Measurements from ENCODE around the gene TSSC4.

The TSSC4 gene

GRCh38 chr11:2387266-2387987, 13.1 kb upstream of the TSSC4 start:
- Histone ChIP-seq H3K27ac (no peak overlapping the region), H3K27me3 (ENCODE audit: insufficient read depth, low read depth, severe bottlenecking) (no peaks in the 10 kb centered on the region), H3K4me3 (ENCODE audit: low read depth, low read length) (no peak overlapping the region), H3K36me3 (peaks cover 8% of the 10 kb centered on the region), H3K9me3 (ENCODE audit: severe bottlenecking) (no peaks in the 10 kb centered on the region)
- TF ChIP-seq, protein P1, sequence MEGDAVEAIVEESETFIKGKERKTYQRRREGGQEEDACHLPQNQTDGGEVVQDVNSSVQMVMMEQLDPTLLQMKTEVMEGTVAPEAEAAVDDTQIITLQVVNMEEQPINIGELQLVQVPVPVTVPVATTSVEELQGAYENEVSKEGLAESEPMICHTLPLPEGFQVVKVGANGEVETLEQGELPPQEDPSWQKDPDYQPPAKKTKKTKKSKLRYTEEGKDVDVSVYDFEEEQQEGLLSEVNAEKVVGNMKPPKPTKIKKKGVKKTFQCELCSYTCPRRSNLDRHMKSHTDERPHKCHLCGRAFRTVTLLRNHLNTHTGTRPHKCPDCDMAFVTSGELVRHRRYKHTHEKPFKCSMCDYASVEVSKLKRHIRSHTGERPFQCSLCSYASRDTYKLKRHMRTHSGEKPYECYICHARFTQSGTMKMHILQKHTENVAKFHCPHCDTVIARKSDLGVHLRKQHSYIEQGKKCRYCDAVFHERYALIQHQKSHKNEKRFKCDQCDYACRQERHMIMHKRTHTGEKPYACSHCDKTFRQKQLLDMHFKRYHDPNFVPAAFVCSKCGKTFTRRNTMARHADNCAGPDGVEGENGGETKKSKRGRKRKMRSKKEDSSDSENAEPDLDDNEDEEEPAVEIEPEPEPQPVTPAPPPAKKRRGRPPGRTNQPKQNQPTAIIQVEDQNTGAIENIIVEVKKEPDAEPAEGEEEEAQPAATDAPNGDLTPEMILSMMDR (IDR thresholded peaks at IDR 0.05; ENCODE audit: low read depth, low read length), result no peak
- no peak for DNase-seq

DNA sequence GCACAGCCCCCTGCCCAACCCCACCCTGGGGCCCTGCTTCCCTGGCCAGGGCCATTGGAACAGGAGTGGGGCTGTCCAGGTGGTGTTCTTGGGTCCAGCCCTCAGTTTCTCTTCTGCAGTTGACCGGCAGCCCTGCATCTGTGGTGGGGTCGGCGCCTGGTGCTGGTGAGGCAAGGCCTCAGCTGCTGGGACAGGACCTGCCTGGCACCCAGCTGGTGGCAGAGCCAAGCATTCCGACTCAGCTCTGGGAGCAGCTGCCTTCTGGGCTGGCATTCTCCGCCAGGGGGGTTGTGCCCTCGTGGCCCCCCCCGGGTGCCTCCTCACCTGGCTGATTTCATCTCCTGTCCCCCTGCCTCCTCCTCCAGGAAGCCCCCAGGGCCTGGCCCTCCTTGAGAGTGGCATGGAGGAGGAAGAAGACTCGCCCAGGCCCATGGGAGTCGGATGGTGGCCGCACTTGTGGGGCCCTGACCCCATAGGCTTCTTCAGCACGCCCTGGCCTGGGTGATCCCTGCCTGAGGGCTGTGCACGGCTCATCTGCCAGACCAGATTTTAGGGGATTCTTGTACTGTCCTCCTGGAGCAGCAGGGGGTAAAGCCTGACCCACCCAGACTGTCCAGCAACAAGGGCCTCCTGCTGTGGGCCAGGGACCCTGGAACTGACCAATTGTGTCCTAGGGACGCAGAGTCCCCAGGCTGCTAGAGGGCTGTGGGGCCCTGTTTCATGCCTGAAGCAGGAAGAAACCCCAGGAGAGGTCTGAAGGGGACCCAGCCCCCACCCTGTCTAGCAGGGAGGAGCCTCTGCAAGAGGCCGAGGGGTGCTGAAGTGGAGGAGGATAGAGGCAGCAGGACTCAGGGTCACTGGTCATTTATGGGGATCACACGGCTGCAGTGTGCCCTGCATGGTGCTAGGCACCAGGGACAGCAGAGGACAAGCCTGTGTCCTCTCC, 11.8 kb upstream of the TSSC4 start:
- TF ChIP-seq, protein P1 (IDR thresholded peaks at IDR 0.05; ENCODE audit: low read depth, low read length), result no peak

DNA sequence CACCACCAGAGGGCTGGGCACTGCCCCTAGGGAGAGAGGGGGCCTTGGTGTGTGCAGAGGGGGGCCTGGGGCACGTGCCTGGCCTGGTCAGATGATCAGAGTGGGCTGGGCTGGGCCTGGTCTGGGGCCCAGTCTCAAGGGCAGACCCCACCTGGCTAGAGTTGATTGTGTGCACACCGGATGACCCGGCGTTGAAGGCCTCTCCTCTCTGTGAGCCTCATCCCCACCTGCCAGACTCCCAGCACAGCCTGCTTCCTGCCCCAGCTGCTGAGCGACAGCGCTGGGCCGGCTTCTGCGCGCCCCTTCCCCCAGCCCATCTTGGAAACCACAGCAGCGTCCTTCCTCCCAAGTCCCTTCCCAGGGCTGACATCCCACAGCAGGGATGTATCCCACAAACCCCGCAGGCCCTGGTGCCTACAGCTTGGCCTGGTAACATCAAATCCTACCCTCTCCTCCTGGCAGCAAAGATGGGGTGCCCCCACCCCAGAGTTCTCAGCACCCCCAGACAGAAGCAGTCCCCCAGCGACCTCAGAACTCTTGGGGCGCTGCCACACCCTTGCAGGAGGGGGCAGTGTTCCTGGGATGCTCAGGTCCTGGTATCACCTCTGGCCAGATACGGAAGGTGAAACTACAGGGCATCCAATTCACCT, 11.0 kb upstream of the TSSC4 start:
- H3K4me3 ChIP-seq (ENCODE audit: low read depth, low read length), result no peak overlapping the region
- H3K27ac ChIP-seq, result no peak overlapping the region
- TF ChIP-seq, protein P1 (IDR thresholded peaks at IDR 0.05; ENCODE audit: low read depth, low read length), result peak; percentile 26; the same call in 1 of the 2 replicates
- H3K27me3 ChIP-seq (ENCODE audit: insufficient read depth, low read depth, severe bottlenecking), result no peaks in the 10 kb centered on the region
- no peak for DNase-seq
- H3K36me3 ChIP-seq, result peaks cover 10% of the 10 kb centered on the region
- H3K9me3 ChIP-seq (ENCODE audit: severe bottlenecking), result no peaks in the 10 kb centered on the region

More for the DNA sequence above, 11.8 kb upstream of the TSSC4 start:
- DNase-seq, result no peak
- no peak overlapping the region for H3K4me3 ChIP-seq (ENCODE audit: low read depth, low read length)
- no peaks in the 10 kb centered on the region for H3K27me3 ChIP-seq (ENCODE audit: insufficient read depth, low read depth, severe bottlenecking)
- H3K36me3 ChIP-seq, result peaks cover 8% of the 10 kb centered on the region
- H3K27ac ChIP-seq, result no peak overlapping the region
- no peaks in the 10 kb centered on the region for H3K9me3 ChIP-seq (ENCODE audit: severe bottlenecking)

DNA sequence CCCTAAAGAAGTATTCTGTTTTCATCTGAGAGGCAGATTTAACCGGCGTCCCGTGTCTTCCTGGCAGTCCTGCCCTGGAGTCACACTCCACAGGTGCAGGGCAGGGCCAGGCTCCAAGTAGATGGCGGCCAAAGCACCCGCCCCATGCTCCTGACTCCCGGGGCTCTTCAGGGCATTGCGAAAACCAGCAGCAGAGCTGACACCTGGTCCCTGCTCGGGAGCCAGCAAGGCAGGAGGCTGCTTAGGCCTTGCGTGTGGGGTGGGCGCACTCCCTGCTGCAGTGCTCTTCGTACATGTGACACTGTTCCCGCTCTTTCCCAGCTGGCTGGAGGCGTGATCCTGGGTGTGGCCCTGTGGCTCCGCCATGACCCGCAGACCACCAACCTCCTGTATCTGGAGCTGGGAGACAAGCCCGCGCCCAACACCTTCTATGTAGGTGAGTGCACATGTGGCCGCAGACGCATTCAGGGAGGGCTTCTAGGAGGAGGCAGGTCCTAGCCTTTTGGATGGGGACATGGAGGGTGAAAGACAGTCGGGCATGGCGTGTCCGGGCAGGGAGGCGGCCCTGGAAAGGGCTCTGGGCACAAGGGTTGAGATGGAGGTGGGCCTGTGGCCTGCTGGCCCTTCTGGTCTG, 10.3 kb upstream of the TSSC4 start:
- H3K27ac ChIP-seq, result no peak overlapping the region
- no peak overlapping the region for H3K4me3 ChIP-seq (ENCODE audit: low read depth, low read length)
- peaks cover 10% of the 10 kb centered on the region for H3K36me3 ChIP-seq
- DNase-seq, result no peak
- H3K27me3 ChIP-seq (ENCODE audit: insufficient read depth, low read depth, severe bottlenecking), result no peaks in the 10 kb centered on the region
- TF ChIP-seq, protein P1 (IDR thresholded peaks at IDR 0.05; ENCODE audit: low read depth, low read length), result no peak
- no peaks in the 10 kb centered on the region for H3K9me3 ChIP-seq (ENCODE audit: severe bottlenecking)

- Histone ChIP-seq H3K36me3 (peaks cover 13% of the 10 kb centered on the region), H3K9me3 (ENCODE audit: severe bottlenecking) (no peaks in the 10 kb centered on the region), H3K27me3 (ENCODE audit: insufficient read depth, low read depth, severe bottlenecking) (no peaks in the 10 kb centered on the region), H3K27ac (no peak overlapping the region), H3K4me3 (ENCODE audit: low read depth, low read length) (no peak overlapping the region)
- TF ChIP-seq, protein P1 (IDR thresholded peaks at IDR 0.05; ENCODE audit: low read depth, low read length), result no peak
- no peak for DNase-seq
Observed at GRCh38 chr11:2390725-2391151, 9.8 kb upstream of the TSSC4 start.

Measured in WERI-Rb-1 (cell line).